ENCODE results near the gene SHE.

- TF ChIP-seq CTCF (IDR thresholded peaks at IDR 0.05), result no peak
- no peak for TF ChIP-seq POLR2A (IDR thresholded peaks at IDR 0.05)
- TF ChIP-seq POLR2AphosphoS5 (IDR thresholded peaks at IDR 0.05), result no peak
Observed at GRCh38 chr1:154436433-154436832, 65.8 kb downstream of the SHE start.
